ENCODE results near the gene NUP85. TPM values are rescaled to one million over a fixed set of nuclear protein-coding genes. Genes with fewer than 3 reads are reported as not detected.

Gene NUP85
- total RNA-seq, 1 experiment from 2014 or later, result 117 TPM

DNA sequence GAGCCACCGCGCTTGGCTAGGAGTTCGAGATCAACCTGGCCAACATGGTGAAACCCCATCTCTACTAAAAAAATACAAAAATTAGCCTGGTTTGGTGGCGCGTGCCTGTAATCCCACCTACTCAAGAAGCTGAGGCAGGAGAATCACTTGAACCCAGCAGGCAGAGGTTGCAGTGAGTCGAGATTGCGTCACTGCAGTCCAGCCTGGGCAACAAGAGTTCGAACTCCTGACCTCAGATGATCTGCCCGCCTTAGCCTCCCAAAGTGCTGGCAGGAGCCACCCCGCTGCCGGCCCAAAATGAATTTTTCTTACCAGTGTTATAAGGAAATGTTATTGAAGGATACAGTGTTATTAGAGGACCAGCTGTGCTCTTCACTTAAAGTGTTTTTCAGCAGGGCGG lies 2.3 kb downstream of the NUP85 start:
- Mint-ChIP-seq H3K27ac (ENCODE audit: unreplicated experiment) (no peak overlapping the region), H3K9me3 (ENCODE audit: low read depth, unreplicated experiment) (no peaks in the 10 kb centered on the region), H3K27me3 (ENCODE audit: unreplicated experiment) (no peaks in the 10 kb centered on the region), H3K4me3 (ENCODE audit: low read depth, unreplicated experiment) (no peak overlapping the region), H3K36me3 (ENCODE audit: insufficient read depth, unreplicated experiment) (peaks cover 70% of the 10 kb centered on the region), H3K4me1 (ENCODE audit: low read depth, unreplicated experiment) (no peaks in the 10 kb centered on the region)
- TF ChIP-seq CTCF (IDR thresholded peaks at IDR 0.05; ENCODE audit: unreplicated experiment), result no peak
- intact Hi-C loops (cut with micrococcal nuclease; ENCODE audit: unreplicated experiment), result no loop called here
- no TSS peak for BruUV-seq (replicated peaks)
- no peak for DNase-seq
- CTCF ChIA-PET, result interaction anchor here (0.6 kb wide), 1 partner anchor 144 kb away, joined by 3 read pairs; no protein-coding TSS in a partner anchor

GRCh38 chr17:75208161-75208560 lies 2.7 kb downstream of the NUP85 start:
- Mint-ChIP-seq H3K4me3 (ENCODE audit: low read depth, unreplicated experiment) (no peak overlapping the region), H3K9me3 (ENCODE audit: low read depth, unreplicated experiment) (no peaks in the 10 kb centered on the region), H3K27me3 (ENCODE audit: unreplicated experiment) (no peaks in the 10 kb centered on the region), H3K36me3 (ENCODE audit: insufficient read depth, unreplicated experiment) (peaks cover 74% of the 10 kb centered on the region), H3K27ac (ENCODE audit: unreplicated experiment) (no peak overlapping the region), H3K4me1 (ENCODE audit: low read depth, unreplicated experiment) (no peaks in the 10 kb centered on the region)
- CTCF ChIA-PET, result interaction anchor here (0.6 kb wide), 1 partner anchor 145 kb away, joined by 3 read pairs; no protein-coding TSS in a partner anchor
- intact Hi-C loops (cut with micrococcal nuclease; ENCODE audit: unreplicated experiment), result no loop called here
- no TSS peak for BruUV-seq (replicated peaks)
- DNase-seq, result no peak
- no peak for TF ChIP-seq CTCF (IDR thresholded peaks at IDR 0.05; ENCODE audit: unreplicated experiment)

- intact Hi-C loops (cut with micrococcal nuclease; ENCODE audit: unreplicated experiment), result no loop called here
- no peak for TF ChIP-seq CTCF (IDR thresholded peaks at IDR 0.05; ENCODE audit: unreplicated experiment)
- H3K4me3 Mint-ChIP-seq (ENCODE audit: low read depth, unreplicated experiment), result no peak overlapping the region
- peaks cover 81% of the 10 kb centered on the region for H3K36me3 Mint-ChIP-seq (ENCODE audit: insufficient read depth, unreplicated experiment)
- H3K4me1 Mint-ChIP-seq (ENCODE audit: low read depth, unreplicated experiment), result no peaks in the 10 kb centered on the region
- H3K27me3 Mint-ChIP-seq (ENCODE audit: unreplicated experiment), result no peaks in the 10 kb centered on the region
- BruUV-seq (replicated peaks), result no TSS peak
- no peak overlapping the region for H3K27ac Mint-ChIP-seq (ENCODE audit: unreplicated experiment)
- CTCF ChIA-PET, result no interaction called here
- H3K9me3 Mint-ChIP-seq (ENCODE audit: low read depth, unreplicated experiment), result no peaks in the 10 kb centered on the region
- DNase-seq, result no peak
Observed at GRCh38 chr17:75209061-75209460, 3.6 kb downstream of the NUP85 start.

GRCh38 chr17:75218131-75218530 lies 12.7 kb downstream of the NUP85 start:
- intact Hi-C loops (cut with micrococcal nuclease; ENCODE audit: unreplicated experiment), result no loop called here
- TF ChIP-seq CTCF (IDR thresholded peaks at IDR 0.05; ENCODE audit: unreplicated experiment), result no peak
- Mint-ChIP-seq H3K9me3 (ENCODE audit: low read depth, unreplicated experiment) (no peaks in the 10 kb centered on the region), H3K4me1 (ENCODE audit: low read depth, unreplicated experiment) (no peaks in the 10 kb centered on the region), H3K36me3 (ENCODE audit: insufficient read depth, unreplicated experiment) (peaks cover 54% of the 10 kb centered on the region), H3K27ac (ENCODE audit: unreplicated experiment) (no peak overlapping the region), H3K27me3 (ENCODE audit: unreplicated experiment) (no peaks in the 10 kb centered on the region), H3K4me3 (ENCODE audit: low read depth, unreplicated experiment) (no peak overlapping the region)
- BruUV-seq (replicated peaks), result no TSS peak
- CTCF ChIA-PET, result no interaction called here
- DNase-seq, result no peak
